A673 (cell line): Measurements from ENCODE around the gene PHF3.

Experiments
- CTCF ChIP-seq: fragments of 300-800, 200-600 bp; sonication (generic); conservative IDR thresholded peaks from 2 replicates; pipeline ENCODE4 v1.5.1; 2017; ENCODE audit warnings: low read depth, mild to moderate bottlenecking, antibody characterized with exemption, low read length, moderate library complexity, mixed read lengths
- EZH2 ChIP-seq: fragments of 200-600 bp; sonication (generic); IDR thresholded peaks from 2 replicates; pipeline ENCODE4 v1.6.1; 2017; ENCODE audit warnings: borderline replicate concordance, low read depth, mild to moderate bottlenecking, mixed read lengths, antibody characterized with exemption, low read length; ENCODE audit not compliant: poor library complexity, severe bottlenecking

- TF ChIP-seq CTCF (no peak), EZH2 (no peak)
Measured at GRCh38 chr6:63731930-63732329, 96.3 kb downstream of the PHF3 start.
